ENCODE results near the gene MYH11.

MYH11 gene

DNA sequence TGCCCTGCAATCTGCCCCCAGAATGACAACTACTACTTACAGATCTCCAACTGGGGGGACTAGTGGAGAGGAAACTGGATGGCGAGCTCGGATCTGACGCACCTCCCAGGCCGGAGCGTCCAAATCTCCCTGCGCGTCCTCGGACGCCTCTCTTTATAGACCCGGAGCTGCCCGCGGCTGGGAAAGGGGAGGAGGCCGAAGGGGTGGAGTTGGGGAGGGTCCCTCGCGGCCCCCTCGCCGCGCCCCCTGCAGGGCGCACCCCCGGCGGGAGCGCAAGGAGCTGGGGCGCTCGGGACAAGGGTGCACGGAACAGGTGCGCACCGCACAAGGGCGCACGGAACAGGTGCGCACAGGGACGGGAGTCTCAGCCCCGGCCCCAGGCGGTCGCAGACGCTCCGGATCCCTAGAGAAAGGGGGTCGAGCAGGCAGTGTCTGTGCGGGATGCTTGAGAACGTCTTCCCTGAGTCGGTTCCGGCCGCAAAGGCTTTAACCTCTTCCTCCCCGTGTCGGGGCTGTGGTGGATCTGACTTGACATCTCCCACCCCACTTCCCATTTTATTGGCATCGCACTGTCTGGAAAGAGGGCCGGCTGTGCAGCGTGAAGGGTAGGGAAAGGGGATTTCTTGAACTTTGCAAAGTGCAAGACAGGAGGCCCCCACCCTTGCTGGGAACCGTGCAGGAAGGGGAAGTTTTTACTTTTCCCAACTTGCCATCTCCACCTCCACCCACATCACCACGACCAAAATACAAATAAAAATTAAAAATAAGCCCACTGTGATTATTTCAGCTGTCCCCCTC, at the start of gene MYH11:
TSS of gene MYH11 (minus strand) at position 128 of the 798 bp plus-strand sequence. CDS start 18,776 bp downstream, outside the sequence.
- DNase-seq, result no peak

DNA sequence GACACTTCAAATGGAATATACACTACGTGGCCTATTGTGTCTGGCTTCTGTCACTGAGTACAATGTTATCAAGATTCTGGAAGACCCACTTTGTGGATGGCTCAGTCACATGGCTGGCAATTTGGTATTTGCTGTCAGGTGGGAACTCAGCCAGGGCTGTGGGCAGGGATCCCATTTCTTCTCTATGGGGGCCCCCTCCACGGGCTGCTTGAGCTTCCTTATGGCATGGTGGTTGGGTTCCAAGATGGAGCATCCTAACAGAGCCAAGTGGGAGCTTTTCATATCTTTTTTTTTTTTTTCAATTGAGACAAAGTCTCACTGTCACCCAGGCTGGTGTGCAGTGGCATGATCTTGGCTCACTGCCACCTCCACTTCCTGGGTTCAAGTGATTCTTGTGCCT, 49.6 kb upstream of the MYH11 start:
- no peak for DNase-seq

DNA sequence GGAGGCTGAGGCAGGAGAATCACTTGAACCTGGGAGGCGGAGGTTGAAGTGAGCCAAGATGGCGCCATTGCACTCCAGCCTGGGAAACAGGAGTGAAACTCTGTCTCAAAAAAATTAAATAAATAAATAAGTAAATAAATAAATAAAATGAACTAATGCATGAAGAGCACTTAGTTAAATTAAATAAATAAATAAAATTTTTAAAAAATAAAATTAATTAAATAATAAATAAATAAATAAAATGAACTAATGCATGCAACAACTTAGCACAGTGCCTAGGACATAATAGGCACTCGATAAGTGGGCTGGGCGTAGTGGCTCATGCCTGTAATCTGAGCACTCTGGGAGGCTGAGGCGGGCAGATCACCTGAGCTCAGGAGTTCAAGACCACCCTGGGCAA, 47.1 kb upstream of the MYH11 start:
- no peak for DNase-seq

DNA sequence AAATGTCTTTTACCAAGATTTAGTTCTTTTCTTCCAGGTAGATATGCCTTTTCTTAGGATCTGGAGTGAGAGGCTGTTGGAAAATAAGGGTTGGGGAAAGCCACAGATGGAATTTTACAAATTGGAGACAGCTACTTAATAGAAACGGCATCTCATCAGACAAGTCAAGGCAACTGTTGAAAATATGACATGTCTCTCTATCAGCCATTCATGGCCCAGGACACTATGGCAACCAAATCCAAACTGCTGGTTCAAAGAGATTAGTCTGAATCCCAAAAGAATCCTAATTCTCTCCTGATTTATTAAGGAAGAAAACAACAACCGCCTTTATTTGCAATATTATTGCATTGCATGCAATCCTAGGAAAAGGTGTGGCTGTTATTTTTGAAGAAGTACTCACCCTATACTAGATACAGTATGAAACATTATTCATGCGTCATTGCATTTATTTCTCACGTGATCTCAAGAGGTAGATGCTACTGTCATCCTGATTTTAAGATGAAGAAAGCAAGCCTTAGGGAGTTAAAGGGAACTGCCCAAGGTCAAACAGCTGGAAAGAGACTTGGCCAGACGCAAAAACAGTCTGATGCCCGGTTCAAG, 44.2 kb upstream of the MYH11 start:
- no peak for DNase-seq

DNA sequence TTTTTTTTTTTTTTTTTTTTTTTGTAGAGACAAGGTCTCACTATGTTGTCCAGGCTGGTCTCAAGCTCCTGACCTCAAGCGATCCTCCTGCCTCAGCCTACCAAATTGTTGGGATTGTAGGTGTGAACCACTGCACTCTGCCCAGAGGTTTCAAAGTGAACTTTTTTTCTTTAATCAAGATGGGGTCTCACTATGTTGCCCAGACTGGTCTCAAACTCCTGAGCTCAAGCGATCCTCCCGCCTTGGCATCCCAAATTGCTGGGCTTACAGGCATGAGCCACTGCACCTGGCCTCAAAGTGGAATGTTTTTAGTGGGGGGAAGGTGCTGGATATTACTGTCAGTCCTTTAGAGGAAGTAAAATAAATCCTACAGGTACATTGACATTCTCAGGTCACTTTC, 43.5 kb upstream of the MYH11 start:
- no peak for DNase-seq

DNA sequence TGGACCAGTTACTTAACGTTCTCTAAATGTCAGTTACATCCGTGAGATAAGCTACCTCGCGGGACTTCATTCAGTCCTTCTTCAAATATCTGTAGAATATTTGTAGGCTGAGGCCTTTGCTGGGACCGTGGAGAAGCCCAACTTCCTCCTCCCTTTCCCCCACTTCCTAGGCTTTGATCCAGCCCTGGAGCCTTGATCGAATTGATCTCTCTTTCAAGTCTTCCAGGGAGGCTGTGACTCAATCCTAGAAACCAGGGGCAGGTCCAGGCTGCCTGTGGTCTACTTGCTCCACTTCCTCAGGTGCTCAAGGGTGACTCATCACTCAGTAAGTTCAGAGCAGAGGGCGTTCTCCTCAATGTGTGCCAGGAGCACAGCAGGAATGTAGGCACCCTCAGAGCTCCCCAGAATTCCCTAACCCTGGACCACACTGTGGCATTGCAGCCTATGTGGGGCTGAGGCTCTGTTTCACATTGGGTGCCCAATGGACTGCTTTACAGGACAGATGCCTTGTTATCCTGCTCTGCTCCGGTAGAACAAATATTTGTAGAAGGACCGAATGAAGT, 42.8 kb upstream of the MYH11 start:
- no peak for DNase-seq

DNA sequence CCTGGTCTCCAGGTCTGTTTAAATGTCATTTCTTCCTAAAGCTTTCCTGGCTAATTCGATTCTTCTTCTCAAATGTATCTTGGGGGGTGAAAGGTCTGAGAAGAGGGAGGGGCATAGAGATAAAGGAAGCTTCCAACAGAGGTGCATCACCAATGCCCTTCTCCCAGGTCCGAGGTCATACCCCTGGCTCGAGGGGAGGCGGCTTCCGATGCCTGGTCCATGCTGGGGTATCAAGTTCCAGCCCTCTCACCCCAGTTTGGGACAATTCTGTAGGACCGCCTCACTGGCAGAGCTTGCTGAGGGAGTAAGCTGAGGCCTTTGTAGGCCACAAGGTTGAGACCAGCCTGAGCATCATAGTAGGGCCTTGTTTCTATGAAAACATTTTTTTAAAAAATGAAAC, 41.8 kb upstream of the MYH11 start:
- DNase-seq, result no peak

DNA sequence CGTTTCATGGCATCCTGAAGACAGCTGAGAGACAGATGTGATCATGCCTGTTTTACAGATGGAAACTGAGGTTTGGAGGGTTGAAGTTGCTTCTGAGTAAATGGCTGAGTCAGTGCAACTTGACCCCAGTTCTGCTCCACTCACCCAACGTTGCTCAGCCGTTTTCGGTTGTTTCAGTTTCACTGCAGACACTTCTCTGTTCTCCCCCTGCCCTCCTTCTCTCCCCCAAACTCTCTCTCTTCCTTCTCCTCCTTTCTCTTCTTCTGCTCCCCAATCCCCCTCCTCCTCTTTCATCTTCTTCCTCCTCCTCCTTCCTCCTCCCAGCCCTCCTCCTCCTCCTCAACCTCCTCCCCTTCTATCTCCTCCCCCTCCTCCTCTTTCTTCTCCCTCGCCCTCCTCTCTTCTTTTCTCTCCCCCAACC, 41.0 kb upstream of the MYH11 start:
- DNase-seq, result no peak

DNA sequence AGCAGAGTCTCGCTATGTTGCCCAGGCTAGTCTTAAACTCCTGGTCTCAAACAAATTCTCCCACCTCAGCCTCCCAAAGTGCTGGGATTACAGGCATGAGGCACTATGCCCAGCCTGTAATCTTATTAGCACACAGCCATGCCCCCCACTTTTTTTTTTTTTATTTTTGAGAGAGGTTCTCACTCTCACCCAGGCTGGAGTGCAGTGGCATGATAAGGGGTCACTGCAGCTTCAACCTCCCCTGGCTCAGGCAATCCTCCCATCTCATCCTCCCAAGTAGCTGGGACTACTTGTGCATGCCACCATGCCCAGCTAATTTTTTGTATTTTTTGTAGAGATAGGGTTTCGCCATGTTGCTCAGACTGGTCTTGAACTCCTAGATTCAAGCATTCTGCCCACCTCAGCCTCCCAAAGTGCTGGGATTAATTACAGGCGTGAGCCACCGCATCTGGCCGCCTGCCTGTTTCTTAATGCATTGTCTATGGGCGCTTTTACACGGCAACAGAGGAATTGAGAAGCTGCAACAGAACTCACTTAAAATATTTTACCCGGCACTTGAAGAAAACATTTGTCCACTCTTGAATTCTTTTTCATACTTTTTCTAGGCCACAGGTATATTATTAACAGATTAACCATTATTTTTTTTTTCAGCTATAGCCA, 40.4 kb upstream of the MYH11 start:
- no peak for DNase-seq

DNA sequence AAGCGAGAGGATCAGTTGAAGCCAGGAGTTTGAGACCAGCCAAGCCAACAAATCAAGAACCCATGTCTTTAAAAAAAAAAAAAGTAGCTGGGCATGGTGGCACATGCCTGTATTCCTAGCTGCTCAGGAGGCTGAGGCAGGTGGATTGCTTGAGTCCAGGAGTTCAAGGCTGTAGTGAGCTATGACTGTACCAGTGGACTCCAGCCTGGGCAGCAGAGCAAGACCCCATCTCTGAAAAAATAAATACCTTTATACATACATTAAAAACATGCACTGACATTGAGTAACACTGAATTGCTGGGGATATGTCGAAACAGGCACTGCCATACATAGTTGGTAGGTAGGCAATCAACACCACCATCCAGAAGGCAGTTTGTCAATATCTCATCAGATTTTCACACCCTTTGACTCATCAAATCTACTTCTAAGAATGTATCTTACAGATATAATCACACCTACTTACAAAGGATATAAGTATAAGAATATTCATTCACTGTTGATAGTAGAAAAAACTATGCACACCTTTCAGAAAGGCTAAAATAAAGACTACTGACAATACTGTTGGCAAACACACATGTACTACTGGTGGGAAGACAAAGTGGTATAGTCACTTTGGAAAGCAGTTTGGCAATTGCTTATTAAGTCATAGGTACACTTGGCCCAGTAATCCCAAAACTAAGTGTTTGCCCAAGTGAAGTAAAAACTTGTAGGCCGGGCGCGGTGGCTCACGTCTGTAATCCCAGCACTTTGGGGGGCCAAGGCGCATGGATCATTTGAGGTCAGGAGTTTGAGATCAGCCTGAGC, 37.9 kb upstream of the MYH11 start:
- DNase-seq, result no peak

DNA sequence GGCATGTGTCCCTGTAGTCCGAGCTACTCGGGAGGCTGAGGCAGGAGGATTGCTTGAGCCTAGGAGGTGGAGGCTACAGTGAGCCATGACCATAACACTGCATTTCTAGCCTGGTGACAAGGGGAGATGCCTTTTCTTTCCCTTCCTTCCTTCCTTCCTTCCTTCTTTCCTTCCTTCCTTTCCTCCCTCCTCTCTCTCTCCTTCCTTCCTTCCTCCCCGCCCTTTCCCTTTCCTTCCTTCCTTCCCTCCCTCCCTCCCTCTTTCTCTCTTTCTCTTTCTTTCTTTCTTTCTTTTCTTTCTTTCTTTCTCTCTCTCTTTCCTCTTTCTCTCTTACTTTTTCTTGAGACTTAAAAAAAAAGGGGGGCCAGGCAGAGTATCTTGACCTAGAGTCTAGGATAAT, 34.7 kb upstream of the MYH11 start:
- no peak for DNase-seq

DNA sequence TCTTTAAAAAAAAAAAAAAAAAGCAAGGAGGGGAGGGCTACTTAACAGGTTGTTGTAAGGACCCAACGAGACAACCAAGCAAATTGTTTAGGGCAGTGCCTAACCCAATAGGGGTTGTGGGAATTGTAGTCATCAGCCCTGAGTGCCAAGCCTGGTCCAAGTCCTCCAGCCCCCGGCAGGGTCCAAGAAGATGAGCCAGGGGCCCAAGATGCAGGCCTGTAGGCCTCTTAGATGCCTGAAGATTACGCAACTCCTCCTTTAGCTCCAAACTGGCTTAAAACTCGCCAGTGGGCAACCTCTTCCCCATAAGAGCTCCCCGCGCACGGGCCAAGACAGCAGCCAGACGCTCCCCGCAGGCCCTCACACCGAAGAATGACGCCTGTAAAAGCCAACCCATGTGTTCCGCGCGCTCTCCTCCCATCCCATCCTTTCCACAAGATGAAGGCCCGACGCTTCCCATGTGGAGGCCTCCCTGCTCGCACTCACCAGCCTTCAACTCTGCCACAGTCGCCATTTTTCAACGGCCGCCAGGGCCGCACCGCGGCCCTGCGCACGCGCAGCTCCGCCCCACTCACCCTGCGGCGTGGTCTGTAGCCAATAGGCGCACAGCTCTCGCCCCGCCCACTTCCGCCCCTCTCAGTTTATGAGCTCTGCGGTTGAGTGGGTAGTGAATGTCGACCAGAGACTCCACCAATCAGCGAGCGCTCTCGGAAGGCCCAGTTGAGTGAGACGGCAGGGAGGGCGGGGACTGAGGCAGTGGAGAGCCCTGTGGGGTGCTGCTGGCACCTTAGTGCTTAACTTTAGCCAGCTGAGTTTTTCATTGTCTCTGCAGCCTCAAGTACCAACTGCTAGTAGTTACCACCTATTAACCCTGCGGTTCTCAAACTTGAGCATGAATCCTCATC, 31.5 kb upstream of the MYH11 start, which contains the start of gene CEP20:
TSS of gene CEP20 (minus strand) at position 532 of the 905 bp plus-strand sequence. CDS start at position 514, 18 bp downstream.
- peak; percentile 87 to 100 (median 97) for DNase-seq

DNA sequence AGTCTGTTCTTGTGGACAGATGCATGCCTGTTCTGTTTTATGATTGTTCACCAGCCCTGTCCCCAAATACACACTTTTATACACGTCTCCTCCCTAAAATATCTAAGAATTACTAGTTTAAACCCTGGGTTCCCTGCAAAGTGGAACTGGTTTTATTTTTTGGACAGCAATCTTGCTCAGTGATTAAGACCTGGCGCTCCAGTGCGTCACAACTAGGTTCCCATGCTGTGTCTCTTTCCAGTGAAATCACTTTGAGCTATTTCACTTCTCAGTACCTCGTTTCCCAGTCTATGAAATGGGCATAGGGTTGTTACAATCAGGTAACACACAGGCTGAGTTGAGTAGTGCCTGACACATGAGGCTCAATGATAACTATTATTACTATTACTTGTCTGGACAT, 30.5 kb upstream of the MYH11 start:
- no peak for DNase-seq

DNA sequence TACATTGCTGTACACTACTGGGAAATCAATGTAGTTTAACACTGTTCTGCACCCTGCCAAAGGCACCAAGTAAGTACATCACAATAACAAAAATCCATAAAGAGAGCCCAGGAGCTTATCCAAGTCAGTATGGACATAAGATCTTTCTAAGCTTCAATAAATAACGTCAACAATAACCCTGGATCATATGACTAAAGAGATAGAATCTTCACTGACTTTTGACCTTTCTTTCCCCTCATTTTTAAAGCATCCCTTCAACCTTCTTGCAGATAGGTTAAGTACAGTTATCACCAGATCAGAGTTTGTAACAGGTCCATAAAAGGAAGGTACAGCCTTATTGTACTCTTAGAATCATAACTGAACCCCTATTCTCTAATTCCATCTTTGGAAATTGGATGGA, 29.2 kb upstream of the MYH11 start:
- DNase-seq, result no peak

DNA sequence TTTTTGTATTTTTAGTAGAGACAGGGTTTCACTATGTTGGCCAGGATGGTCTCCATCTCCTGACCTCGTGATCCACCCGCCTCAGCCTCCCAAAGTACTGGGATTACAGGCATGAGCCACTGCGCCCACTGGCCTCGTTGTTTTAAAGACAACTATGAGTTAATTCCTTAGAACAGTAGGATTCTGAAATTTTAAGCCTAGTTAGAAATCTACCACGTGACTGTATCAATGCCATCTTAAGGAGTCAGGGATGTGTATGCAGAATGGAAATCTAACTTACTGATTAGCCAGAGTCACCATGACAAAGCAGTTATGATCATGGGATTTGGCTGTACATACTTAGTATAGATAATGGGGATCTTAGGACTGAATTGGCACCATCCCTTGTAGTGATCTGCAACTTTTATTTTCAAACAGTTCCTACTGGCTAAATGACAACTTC, 28.8 kb upstream of the MYH11 start:
- DNase-seq, result no peak

DNA sequence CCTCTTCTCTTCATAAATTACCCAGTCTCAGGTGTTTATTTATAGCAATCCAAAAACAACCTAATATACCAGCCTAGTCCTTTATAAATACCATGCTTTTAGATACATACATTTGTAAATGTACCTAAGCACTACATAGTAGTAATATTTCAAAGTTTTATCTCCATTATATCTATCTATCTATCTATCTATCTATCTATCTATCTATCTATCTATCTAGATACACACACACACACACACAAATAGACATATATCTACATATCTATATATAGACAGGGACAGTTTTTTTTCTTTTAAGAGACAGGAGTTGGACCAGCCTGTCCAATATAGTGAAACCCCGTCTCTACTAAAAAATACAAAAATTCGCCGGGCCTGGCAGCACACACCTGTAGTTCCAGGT, 25.7 kb upstream of the MYH11 start:
- DNase-seq, result no peak

DNA sequence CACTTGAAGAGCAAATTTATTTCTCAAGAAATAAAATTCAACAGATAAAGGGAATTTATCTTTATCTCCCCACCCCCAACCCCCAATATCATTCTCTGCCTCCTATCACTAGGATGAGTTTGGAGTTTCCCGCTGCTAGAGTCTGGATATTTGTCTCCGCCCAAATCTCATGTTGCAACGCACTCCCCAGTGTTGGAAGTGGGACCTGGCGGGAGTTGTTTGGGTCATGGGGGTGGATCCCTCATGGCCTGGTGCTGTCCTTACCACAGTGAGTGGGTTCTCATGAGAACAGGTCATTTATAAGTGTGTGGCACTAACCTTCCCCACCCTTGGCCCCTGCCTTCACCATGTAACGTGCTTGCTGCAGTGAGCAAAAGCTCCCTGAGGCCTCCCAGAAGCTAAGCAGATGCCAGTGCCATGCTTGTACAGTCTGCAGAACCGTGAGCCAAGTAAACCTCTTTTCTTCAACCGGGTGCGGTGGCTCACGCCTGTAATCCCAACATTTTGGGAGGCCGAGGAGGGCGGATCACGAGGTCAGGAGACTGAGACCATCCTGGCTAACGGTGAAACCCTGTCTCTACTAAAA, 25.1 kb upstream of the MYH11 start:
- no peak for DNase-seq

DNA sequence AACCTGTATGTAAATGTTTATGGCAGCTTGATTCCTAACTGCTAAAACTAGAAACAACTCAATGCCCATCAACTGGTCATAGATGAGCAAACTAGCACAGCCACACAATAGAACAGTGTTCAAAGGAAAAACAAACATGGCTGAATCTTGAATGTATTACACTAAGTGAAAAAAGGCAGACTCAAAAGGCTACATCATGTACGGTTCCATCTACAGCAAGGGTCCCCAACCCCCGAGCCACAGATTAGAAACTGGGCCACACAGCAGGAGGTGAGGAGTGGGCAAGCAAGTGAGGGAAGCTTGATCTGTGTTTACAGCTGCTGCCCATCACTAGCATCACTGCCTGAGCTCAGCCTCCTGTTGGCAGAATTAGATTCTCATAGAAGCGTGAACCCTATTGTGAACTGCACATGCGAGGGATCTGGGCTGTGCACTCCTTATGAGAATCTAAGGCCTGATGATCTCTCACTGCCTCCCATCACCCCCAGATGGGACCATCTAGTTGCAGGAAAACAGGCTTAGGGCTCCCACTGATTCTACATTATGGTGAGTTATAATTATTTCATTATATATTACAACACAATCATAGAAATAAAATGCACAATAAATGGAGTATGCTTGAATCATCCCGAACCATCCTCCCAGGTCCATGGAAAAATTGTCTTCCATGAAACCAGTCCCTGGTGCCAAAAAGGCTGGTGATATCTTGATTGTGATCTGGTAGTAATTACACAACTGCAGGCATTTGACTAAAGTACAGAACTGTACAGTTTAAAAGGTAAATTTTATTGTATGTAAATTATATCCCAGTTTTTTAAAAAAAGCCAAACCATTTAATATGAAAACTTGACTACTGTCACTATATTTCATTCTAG, 23.8 kb upstream of the MYH11 start:
- DNase-seq, result peak in 2 of 56 donors; percentile 3 to 7

Data from amygdala (tissue), 56 donors.